Calu3 (cell line): ENCODE measurements around the gene KCNIP3. TPM values are rescaled to one million over a fixed set of nuclear protein-coding genes. Genes with fewer than 3 reads are reported as not detected.
"Not testable (repeated sequence)": the region's sequence is repeated elsewhere in the genome, so short reads cannot be mapped to it uniquely, and the experiment has no call there.

Experiments
- BruUV-seq: library from RNA; stranded (reverse); fragments of 400-500 nt; replicated peaks from 2 replicates; lab custom pipeline; 2021; lab: Mats Ljungman, UMichigan
- CTCF ChIA-PET: fragments of 300-600 bp; sonication (Branson Sonifier 250); formaldehyde crosslinking; loops from one replicate; lab custom pipeline; 2022; ENCODE audit warnings: antibody characterized with exemption; lab: Charles Lee
- DNase-seq: peaks from one replicate; pipeline ENCODE4 v3.0.0; 2022
- H3K27ac Mint-ChIP-seq: one replicate; pipeline ENCODE4 v1.8.0; 2022; ENCODE audit warnings: mixed read lengths; ENCODE audit not compliant: unreplicated experiment
- H3K27me3 Mint-ChIP-seq: one replicate; pipeline ENCODE4 v1.8.0; 2022; ENCODE audit warnings: mixed read lengths; ENCODE audit not compliant: unreplicated experiment
- H3K36me3 Mint-ChIP-seq: one replicate; pipeline ENCODE4 v1.8.0; 2022; ENCODE audit warnings: mild to moderate bottlenecking, moderate library complexity, mixed read lengths; ENCODE audit not compliant: insufficient read depth, unreplicated experiment
- H3K4me1 Mint-ChIP-seq: one replicate; pipeline ENCODE4 v1.8.0; 2022; ENCODE audit warnings: mild to moderate bottlenecking, low read depth, mixed read lengths; ENCODE audit not compliant: unreplicated experiment
- H3K4me3 Mint-ChIP-seq: one replicate; pipeline ENCODE4 v1.8.0; 2022; ENCODE audit warnings: mild to moderate bottlenecking, low read depth, moderate library complexity, mixed read lengths; ENCODE audit not compliant: unreplicated experiment
- H3K9me3 Mint-ChIP-seq: one replicate; pipeline ENCODE4 v1.8.0; 2022; ENCODE audit warnings: low read depth, mixed read lengths; ENCODE audit not compliant: unreplicated experiment
- intact Hi-C: fragments of 100-400 bp; cut with micrococcal nuclease; formaldehyde crosslinking; loops from one replicate; pipeline ENCODE4 v1.10.0; 2022; ENCODE audit not compliant: unreplicated experiment
- total RNA-seq: library from RNA; stranded (reverse); gene quantifications from 2 replicates; pipeline ENCODE4 v1.2.3, GENCODE V29; 2022
- TF ChIP-seq, protein P1 (sequence below): fragments of 200-600 bp; IDR thresholded peaks from one replicate; pipeline ENCODE4 v1.8.0; 2022; ENCODE audit warnings: antibody characterized with exemption; ENCODE audit not compliant: unreplicated experiment

Gene KCNIP3
- total RNA-seq, 1 experiment from 2014 or later = 1.1 TPM

DNA sequence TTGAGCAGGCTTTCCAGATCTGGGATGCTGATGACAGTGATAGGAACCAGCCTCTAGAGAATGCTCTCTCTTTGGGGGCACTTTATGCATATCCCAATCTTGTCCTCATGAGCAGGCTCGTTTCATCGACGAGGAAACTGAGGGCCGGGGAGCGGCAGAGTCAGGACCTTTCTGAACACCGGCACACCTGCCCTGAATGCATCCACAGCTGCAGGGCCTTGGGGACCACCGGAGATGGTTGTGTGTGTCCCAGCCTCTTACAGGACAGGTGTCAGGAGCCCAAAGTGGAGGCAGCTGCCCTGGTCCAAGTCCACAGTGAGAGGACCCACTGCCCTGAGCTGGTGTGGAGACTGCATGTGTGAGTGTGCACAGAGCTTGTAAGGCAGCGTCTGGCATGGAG lies 57.8 kb downstream of the KCNIP3 start:
- H3K27ac Mint-ChIP-seq = no peak overlapping the region
- peaks cover 25% of the 10 kb centered on the region for H3K27me3 Mint-ChIP-seq
- H3K36me3 Mint-ChIP-seq = no peaks in the 10 kb centered on the region
- no peak for DNase-seq
- no peaks in the 10 kb centered on the region for H3K4me1 Mint-ChIP-seq
- TF ChIP-seq, protein P1, sequence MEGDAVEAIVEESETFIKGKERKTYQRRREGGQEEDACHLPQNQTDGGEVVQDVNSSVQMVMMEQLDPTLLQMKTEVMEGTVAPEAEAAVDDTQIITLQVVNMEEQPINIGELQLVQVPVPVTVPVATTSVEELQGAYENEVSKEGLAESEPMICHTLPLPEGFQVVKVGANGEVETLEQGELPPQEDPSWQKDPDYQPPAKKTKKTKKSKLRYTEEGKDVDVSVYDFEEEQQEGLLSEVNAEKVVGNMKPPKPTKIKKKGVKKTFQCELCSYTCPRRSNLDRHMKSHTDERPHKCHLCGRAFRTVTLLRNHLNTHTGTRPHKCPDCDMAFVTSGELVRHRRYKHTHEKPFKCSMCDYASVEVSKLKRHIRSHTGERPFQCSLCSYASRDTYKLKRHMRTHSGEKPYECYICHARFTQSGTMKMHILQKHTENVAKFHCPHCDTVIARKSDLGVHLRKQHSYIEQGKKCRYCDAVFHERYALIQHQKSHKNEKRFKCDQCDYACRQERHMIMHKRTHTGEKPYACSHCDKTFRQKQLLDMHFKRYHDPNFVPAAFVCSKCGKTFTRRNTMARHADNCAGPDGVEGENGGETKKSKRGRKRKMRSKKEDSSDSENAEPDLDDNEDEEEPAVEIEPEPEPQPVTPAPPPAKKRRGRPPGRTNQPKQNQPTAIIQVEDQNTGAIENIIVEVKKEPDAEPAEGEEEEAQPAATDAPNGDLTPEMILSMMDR = no peak
- CTCF ChIA-PET = no interaction called here
- H3K9me3 Mint-ChIP-seq = no peaks in the 10 kb centered on the region
- BruUV-seq = no TSS peak
- intact Hi-C loops = no loop called here
- no peak overlapping the region for H3K4me3 Mint-ChIP-seq

DNA sequence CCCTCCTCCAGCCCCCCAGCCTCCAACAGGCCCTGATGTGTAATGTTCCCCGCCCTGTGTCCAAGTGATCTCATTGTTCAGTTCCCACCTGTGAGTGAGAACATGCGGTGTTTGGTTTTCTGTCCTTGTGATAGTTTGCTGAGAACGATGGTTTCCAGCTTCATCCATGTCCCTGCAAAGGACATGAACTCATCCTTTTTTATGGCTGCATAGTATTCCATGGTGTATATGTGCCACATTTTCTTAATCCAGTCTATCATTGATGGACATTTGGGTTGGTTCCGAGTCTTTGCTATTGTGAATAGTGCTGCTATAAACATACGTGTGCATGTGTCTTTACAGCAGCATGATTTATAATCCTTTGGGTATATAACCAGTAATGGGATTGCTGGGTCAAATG lies 58.3 kb downstream of the KCNIP3 start:
- DNase-seq, H3K36me3 Mint-ChIP-seq, intact Hi-C loops, BruUV-seq, H3K27ac Mint-ChIP-seq, H3K9me3 Mint-ChIP-seq, CTCF ChIA-PET, H3K4me1 Mint-ChIP-seq, H3K4me3 Mint-ChIP-seq: not testable (repeated sequence)
- peaks cover 31% of the 10 kb centered on the region for H3K27me3 Mint-ChIP-seq

DNA sequence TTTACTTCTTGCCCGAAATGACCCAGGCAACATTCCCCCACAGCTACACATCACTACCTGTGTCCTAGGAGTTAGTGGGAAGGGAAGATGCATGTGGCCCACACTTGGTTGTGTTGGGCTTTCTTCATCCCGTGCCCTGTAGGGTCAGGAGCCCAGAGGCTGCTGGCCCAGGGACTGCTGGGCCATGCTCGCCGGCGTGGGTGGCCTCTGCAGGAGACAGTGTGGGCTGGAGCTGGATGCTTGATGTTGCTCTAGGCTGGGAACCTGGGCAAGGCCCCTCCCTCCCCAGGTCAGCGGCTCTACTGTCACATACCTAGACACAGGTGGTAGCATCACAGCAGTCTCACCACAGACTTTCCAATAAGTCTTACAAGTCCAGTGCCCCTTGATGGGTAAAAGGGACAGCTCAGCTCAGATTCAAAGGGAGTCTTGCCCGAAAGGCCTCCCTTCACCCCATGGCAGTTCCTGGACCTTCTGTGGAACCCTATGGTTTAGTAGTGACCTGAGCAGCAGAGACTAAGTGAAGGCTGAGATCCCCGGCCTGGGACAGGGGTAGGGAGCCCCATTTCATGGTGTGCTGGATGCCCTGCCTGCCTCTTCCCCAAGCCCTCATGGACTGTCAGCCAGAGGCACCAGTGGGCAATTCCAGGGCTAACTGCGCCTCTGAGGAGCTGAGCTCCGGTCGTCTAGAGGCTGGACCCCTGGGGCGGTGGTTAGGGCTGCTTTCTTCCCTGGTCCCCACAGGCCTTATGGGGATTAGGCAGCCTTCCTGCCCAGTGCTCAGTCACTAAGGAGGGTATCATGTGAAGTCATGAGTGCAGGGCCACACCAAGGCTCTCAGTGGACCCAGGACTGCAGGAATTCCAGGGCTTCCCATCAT lies 59.9 kb downstream of the KCNIP3 start:
- Mint-ChIP-seq H3K4me1 (no peaks in the 10 kb centered on the region), H3K4me3 (no peak overlapping the region), H3K27ac (no peak overlapping the region), H3K36me3 (no peaks in the 10 kb centered on the region), H3K27me3 (peaks cover 44% of the 10 kb centered on the region), H3K9me3 (no peaks in the 10 kb centered on the region)
- TF ChIP-seq, protein P1 = no peak
- intact Hi-C loops = no loop called here
- DNase-seq = no peak
- CTCF ChIA-PET = no interaction called here
- BruUV-seq = no TSS peak

DNA sequence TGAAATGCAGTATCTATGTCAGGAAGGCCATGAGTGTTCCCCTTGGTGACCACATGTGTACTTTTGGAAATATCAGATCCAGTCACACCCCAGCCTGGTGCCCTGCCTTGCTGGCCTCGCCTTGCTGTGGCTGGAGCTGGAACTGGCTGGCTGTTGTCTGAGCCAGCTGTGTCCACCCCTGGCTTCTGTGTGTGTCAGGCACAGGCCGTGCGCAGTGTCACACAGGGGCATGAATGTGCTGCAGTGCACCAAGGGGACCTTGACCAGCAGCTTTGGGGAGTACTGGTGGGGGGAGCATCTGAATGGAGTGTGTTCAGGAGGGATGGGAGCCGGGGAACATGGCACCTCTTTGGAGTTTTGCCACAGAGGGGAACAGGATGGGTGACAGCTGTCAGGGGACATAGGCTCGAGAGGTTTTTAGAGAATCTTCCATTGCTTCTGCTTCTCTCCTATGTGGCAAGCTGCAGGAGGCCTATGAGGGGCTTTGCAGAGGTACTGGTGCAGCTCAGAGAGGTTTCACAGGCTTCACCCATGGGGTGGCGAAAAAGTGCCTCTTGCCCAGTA lies 60.7 kb downstream of the KCNIP3 start:
- H3K27ac Mint-ChIP-seq = no peak overlapping the region
- TF ChIP-seq, protein P1 = no peak
- no peaks in the 10 kb centered on the region for H3K36me3 Mint-ChIP-seq
- BruUV-seq = no TSS peak
- no peak overlapping the region for H3K4me3 Mint-ChIP-seq
- H3K9me3 Mint-ChIP-seq = no peaks in the 10 kb centered on the region
- no peak for DNase-seq
- no peaks in the 10 kb centered on the region for H3K4me1 Mint-ChIP-seq
- intact Hi-C loops = no loop called here
- CTCF ChIA-PET = no interaction called here
- H3K27me3 Mint-ChIP-seq = peaks cover 48% of the 10 kb centered on the region

DNA sequence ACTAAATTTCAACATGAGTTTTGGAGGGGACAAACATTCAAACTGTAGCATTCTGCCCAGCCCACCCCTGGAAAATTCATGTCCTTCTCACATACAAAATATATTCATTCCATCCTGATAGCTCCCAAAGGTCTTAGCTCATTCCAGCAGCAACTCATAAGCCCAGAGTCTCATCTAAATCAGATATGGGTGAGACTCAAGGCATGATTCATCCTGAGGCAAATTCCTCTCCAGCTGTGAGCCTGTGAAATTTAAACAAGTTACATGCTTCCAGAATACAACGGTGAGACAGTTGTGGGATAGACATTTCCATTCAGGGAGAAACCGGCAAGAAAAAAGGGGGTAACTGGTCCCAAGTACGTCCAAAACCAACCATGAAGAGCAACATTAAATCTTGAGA lies 61.9 kb downstream of the KCNIP3 start:
- Mint-ChIP-seq H3K4me1 (no peaks in the 10 kb centered on the region), H3K36me3 (no peaks in the 10 kb centered on the region), H3K4me3 (no peak overlapping the region), H3K9me3 (no peaks in the 10 kb centered on the region), H3K27me3 (peaks cover 61% of the 10 kb centered on the region), H3K27ac (no peak overlapping the region)
- intact Hi-C loops = no loop called here
- DNase-seq = no peak
- BruUV-seq = no TSS peak
- TF ChIP-seq, protein P1 = no peak
- CTCF ChIA-PET = no interaction called here
